Panc1 (cell line): ENCODE measurements around the gene IZUMO4. TPM values are rescaled to one million over a fixed set of nuclear protein-coding genes. Genes with fewer than 3 reads are reported as not detected.

ENCODE experiments used
- ATAC-seq: fragments of 200-7000 bp; cut with Tn5 transposase; 2 replicates; pipeline ENCODE4 v1.9.1; 2020; ENCODE audit warnings: mild to moderate bottlenecking, moderate library complexity
- BruUV-seq: library from RNA; stranded (reverse); fragments of 400-500 nt; replicated peaks from 2 replicates; lab custom pipeline; 2021; lab: Mats Ljungman, UMichigan
- CTCF ChIA-PET: fragments of 300-600 bp; sonication (Branson Sonifier 250); formaldehyde crosslinking; loops from one replicate; lab custom pipeline; 2022; ENCODE audit warnings: antibody characterized with exemption; lab: Charles Lee
- POLR2A ChIA-PET: fragments of 300-600 bp; sonication (Branson Sonifier 250); formaldehyde crosslinking; loops from one replicate; lab custom pipeline; 2022; ENCODE audit warnings: antibody characterized with exemption; lab: Charles Lee
- DNase-seq: peaks from one replicate; pipeline ENCODE4 v3.0.0-alpha.2; 2010; ENCODE audit warnings: low read depth, low spot score
- H3K27ac ChIP-seq: 2 replicates; pipeline ENCODE4 v1.5.1; 2011; ENCODE audit warnings: mild to moderate bottlenecking, low read length, inconsistent platforms
- H3K27me3 ChIP-seq: fragments of 200-500 bp; sonication (Bioruptor generic); 2 replicates; pipeline ENCODE4 v1.6.0; 2014; ENCODE audit warnings: low read length, inconsistent platforms; ENCODE audit not compliant: control insufficient read depth, insufficient read depth
- H3K36me3 ChIP-seq: fragments of 200-500 bp; sonication (Bioruptor generic); 2 replicates; pipeline ENCODE4 v1.5.1; 2014; ENCODE audit warnings: inconsistent platforms, mild to moderate bottlenecking, low read length, moderate library complexity; ENCODE audit not compliant: control insufficient read depth, insufficient read depth
- H3K4me1 ChIP-seq: 2 replicates; pipeline ENCODE4 v1.5.1; 2011; ENCODE audit warnings: inconsistent platforms, mild to moderate bottlenecking, low read length, moderate library complexity; ENCODE audit not compliant: control insufficient read depth, insufficient read depth
- H3K4me3 ChIP-seq, 2 experiments: 2 replicates each; pipeline ENCODE4 v1.5.1; 2011 to 2012; ENCODE audit warnings: low read depth in 2 of 2, low read length in 2 of 2, mild to moderate bottlenecking in 2 of 2, inconsistent platforms in 1 of 2, moderate library complexity in 1 of 2
- H3K9me3 ChIP-seq: fragments of 200-500 bp; sonication (Bioruptor generic); 2 replicates; pipeline ENCODE4 v1.5.1; 2014; ENCODE audit warnings: low read depth, mild to moderate bottlenecking, inconsistent platforms, low read length, moderate library complexity; ENCODE audit not compliant: control insufficient read depth, insufficient read depth
- POLR2AphosphoS5 ChIP-seq: IDR thresholded peaks from 2 replicates; pipeline ENCODE4 v1.6.1; 2012; ENCODE audit warnings: mild to moderate bottlenecking, low read depth, low read length, moderate library complexity
- SIN3A ChIP-seq: IDR thresholded peaks from 2 replicates; pipeline ENCODE4 v1.6.1; 2012; ENCODE audit warnings: low read depth, mild to moderate bottlenecking, low read length, moderate library complexity, borderline replicate concordance; ENCODE audit not compliant: insufficient read depth
- TCF7L2 ChIP-seq: IDR thresholded peaks from 2 replicates; pipeline ENCODE4 v1.6.1; 2011; ENCODE audit warnings: mild to moderate bottlenecking, low read depth, low read length, inconsistent platforms
- in situ Hi-C: cut with HindIII; loops from 2 replicates; pipeline ENCODE4 v1.10.0; 2016; ENCODE audit warnings: low sequenced_read_pairs, low pct_unique_long_range_greater_than_20kb
- intact Hi-C: fragments of 100-400 bp; cut with micrococcal nuclease; formaldehyde crosslinking; loops from one replicate; pipeline ENCODE4 v1.10.0; 2022; ENCODE audit not compliant: unreplicated experiment
- total RNA-seq: library from RNA; stranded (reverse); gene quantifications from one replicate; pipeline ENCODE4 v1.2.1, GENCODE V29; 2021; ENCODE audit not compliant: unreplicated experiment
- TF ChIP-seq, protein P1 (sequence below), 2 experiments: IDR thresholded peaks; 2 replicates each; pipeline ENCODE4 v1.6.1; 2011 to 2012; ENCODE audit warnings: low read depth in 2 of 2, control low read depth in 1 of 2, low read length in 1 of 2, mild to moderate bottlenecking in 1 of 2, moderate library complexity in 1 of 2; ENCODE audit not compliant: insufficient read depth in 1 of 2
- TF ChIP-seq, protein P2 (sequence below): fragments of 450-650 bp; IDR thresholded peaks from 2 replicates; pipeline ENCODE4 v1.5.1; 2017; ENCODE audit warnings: mild to moderate bottlenecking

Gene IZUMO4
- total RNA-seq, 1 experiment from 2014 or later: 5.4 TPM

DNA sequence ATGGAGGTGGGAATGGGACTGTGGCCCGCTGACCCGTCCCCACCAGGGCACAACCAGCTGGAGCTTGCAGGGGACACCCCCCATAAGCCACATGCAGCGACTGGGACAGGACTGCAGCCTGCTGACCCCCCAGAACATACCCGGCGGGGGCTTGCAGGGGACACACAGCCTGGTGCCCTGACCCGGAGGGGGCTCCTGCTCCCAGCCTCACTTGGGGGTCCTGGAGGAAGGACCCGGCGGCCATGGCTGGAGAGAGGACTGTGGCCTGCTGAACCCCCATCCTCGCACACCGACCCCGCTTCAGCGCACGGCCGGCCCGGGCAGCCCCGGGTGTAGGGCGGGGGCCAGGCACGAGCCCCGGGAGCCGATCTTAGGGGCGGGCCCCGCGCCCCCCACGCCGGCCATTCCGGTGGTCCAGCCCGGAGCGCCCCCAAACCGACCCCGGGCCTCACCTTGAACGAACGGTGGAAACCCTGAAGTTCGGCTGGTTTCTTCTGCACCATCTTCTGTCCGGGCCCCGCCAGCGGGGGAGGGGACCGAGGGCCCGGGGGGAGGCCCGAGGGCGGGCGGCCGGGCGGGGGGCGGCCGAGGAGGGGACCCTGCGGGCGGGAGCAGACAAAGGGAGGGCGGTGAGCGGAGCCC lies 46.2 kb upstream of the IZUMO4 start:
- CTCF ChIA-PET: no interaction called here
- DNase-seq: no peak
- H3K4me3 ChIP-seq: peak overlapping the region; percentile 78 to 84
- intact Hi-C loops (no loop called here), in situ Hi-C loops (no loop called here)
- no peak for ATAC-seq
- H3K27ac ChIP-seq: peak overlapping the region; percentile 75
- no peaks in the 10 kb centered on the region for H3K9me3 ChIP-seq
- no TSS peak for BruUV-seq
- peaks cover 43% of the 10 kb centered on the region for H3K4me1 ChIP-seq
- H3K27me3 ChIP-seq: no peaks in the 10 kb centered on the region
- POLR2A ChIA-PET: no interaction called here
- TF ChIP-seq SIN3A: no peak
- H3K36me3 ChIP-seq: peaks cover 6% of the 10 kb centered on the region; the same call in 1 of the 2 replicates

DNA sequence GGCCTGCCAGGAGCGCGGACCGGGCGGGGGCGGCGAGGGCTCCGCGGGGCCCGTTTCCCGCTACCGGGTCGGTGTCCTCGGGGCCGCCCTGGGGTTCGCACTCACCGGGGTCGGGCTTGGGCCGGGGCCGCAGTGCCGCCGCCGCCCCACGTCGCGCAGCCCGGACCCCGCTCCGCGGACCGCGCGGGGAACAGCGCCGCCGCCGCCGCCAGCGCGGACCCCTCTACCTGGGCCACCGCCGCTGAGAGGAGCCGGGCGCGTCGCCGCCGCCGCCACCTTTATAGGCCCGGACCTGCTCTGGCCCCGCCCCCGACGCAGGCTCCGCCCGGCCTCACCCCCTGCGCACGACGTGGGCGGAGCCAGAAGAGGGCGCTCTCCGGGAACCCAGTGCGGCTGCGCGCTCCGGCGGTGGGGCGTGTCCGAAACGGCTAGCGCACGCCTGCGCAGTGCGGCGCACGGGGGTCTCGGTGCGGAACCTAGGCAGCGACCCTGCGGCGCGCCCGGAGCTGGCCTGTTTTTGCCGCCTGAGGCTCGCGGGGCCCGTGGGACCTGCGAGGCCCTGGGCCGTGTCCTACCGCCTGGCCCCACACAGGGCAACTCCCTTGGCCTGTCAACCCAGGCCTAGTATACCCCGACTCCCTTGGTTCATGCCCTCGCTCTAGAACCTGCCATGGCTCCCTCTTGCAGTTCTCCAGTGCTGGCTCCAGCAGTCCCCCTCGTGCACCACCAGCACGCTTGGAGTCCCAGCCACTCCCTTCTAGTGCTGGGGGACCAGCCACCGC lies 45.5 kb upstream of the IZUMO4 start, which contains the start of gene MKNK2:
Gene MKNK2 (minus strand): TSS at position 254 of the 782 bp plus-strand sequence. CDS start 393 bp downstream, outside the sequence.
- Histone ChIP-seq H3K27ac (peak within 1 kb of the TSS; percentile 90), H3K4me3 (peak within 1 kb of the TSS; percentile 78 to 84), H3K27me3 (no peaks in the 10 kb centered on the region), H3K9me3 (no peaks in the 10 kb centered on the region), H3K36me3 (peaks cover 6% of the 10 kb centered on the region; the same call in 1 of the 2 replicates), H3K4me1 (peaks cover 50% of the 10 kb centered on the region)
- ATAC-seq (peak; percentile 82), DNase-seq (no peak)
- TF ChIP-seq POLR2AphosphoS5 (peak; percentile 87), TCF7L2 (no peak), SIN3A (peak; percentile 74; the same call in 1 of the 2 replicates)
- TF ChIP-seq, protein P1, sequence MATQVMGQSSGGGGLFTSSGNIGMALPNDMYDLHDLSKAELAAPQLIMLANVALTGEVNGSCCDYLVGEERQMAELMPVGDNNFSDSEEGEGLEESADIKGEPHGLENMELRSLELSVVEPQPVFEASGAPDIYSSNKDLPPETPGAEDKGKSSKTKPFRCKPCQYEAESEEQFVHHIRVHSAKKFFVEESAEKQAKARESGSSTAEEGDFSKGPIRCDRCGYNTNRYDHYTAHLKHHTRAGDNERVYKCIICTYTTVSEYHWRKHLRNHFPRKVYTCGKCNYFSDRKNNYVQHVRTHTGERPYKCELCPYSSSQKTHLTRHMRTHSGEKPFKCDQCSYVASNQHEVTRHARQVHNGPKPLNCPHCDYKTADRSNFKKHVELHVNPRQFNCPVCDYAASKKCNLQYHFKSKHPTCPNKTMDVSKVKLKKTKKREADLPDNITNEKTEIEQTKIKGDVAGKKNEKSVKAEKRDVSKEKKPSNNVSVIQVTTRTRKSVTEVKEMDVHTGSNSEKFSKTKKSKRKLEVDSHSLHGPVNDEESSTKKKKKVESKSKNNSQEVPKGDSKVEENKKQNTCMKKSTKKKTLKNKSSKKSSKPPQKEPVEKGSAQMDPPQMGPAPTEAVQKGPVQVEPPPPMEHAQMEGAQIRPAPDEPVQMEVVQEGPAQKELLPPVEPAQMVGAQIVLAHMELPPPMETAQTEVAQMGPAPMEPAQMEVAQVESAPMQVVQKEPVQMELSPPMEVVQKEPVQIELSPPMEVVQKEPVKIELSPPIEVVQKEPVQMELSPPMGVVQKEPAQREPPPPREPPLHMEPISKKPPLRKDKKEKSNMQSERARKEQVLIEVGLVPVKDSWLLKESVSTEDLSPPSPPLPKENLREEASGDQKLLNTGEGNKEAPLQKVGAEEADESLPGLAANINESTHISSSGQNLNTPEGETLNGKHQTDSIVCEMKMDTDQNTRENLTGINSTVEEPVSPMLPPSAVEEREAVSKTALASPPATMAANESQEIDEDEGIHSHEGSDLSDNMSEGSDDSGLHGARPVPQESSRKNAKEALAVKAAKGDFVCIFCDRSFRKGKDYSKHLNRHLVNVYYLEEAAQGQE (IDR thresholded peaks at IDR 0.05; ENCODE audit: insufficient read depth in 1 of 2, low read depth in 2 of 2, low read length in 1 of 2): 0 out of 4 replicates have a peak, but pooled peaks of 1 of the 2 experiments have one; percentile 46
- TF ChIP-seq, protein P2, sequence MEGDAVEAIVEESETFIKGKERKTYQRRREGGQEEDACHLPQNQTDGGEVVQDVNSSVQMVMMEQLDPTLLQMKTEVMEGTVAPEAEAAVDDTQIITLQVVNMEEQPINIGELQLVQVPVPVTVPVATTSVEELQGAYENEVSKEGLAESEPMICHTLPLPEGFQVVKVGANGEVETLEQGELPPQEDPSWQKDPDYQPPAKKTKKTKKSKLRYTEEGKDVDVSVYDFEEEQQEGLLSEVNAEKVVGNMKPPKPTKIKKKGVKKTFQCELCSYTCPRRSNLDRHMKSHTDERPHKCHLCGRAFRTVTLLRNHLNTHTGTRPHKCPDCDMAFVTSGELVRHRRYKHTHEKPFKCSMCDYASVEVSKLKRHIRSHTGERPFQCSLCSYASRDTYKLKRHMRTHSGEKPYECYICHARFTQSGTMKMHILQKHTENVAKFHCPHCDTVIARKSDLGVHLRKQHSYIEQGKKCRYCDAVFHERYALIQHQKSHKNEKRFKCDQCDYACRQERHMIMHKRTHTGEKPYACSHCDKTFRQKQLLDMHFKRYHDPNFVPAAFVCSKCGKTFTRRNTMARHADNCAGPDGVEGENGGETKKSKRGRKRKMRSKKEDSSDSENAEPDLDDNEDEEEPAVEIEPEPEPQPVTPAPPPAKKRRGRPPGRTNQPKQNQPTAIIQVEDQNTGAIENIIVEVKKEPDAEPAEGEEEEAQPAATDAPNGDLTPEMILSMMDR: peak; percentile 64
- intact Hi-C loops: no loop called here
- no TSS peak for BruUV-seq
- ChIA-PET POLR2A (interaction anchor here (1.1 kb wide), 1 partner anchor 16 kb away, joined by 3 read pairs; no protein-coding TSS in a partner anchor), CTCF (no interaction called here)
- in situ Hi-C loops: no loop called here
